Skeletal muscle satellite cell (primary cell): ENCODE measurements around the gene OGFOD2.

ENCODE experiments used
- H3K27me3 ChIP-seq: 2 replicates; pipeline ENCODE4 v1.7.0; 2013; ENCODE audit warnings: low read length; ENCODE audit not compliant: control insufficient read depth, insufficient read depth
- H3K36me3 ChIP-seq: 2 replicates; pipeline ENCODE4 v1.7.0; 2013; ENCODE audit warnings: mild to moderate bottlenecking, control low read depth, low read length; ENCODE audit not compliant: insufficient read depth
- H3K4me1 ChIP-seq: 2 replicates; pipeline ENCODE4 v1.7.0; 2013; ENCODE audit warnings: low read length; ENCODE audit not compliant: control insufficient read depth, insufficient read depth
- H3K4me2 ChIP-seq: 2 replicates; pipeline ENCODE4 v1.7.0; 2013; ENCODE audit warnings: mild to moderate bottlenecking, low read length
- H3K4me3 ChIP-seq: 2 replicates; pipeline ENCODE4 v1.7.0; 2013; ENCODE audit warnings: low read length
- H3K9ac ChIP-seq: 2 replicates; pipeline ENCODE4 v1.7.0; 2013; ENCODE audit warnings: mild to moderate bottlenecking, low read depth, low read length, moderate library complexity
- H3K9me3 ChIP-seq: replicated peaks from 2 replicates; pipeline ENCODE4 v1.7.0; 2013; ENCODE audit warnings: mild to moderate bottlenecking, control low read depth, low read length

The OGFOD2 gene

GRCh38 chr12:122979908-122980182 is 4.8 kb downstream of the OGFOD2 start:
- Histone ChIP-seq H3K9me3 (no peaks in the 10 kb centered on the region), H3K4me3 (peak overlapping the region; percentile 97), H3K4me2 (peak overlapping the region; percentile 98), H3K36me3 (peaks cover 26% of the 10 kb centered on the region), H3K4me1 (peaks cover 57% of the 10 kb centered on the region), H3K27me3 (no peaks in the 10 kb centered on the region), H3K9ac (peak overlapping the region; percentile 95)

DNA sequence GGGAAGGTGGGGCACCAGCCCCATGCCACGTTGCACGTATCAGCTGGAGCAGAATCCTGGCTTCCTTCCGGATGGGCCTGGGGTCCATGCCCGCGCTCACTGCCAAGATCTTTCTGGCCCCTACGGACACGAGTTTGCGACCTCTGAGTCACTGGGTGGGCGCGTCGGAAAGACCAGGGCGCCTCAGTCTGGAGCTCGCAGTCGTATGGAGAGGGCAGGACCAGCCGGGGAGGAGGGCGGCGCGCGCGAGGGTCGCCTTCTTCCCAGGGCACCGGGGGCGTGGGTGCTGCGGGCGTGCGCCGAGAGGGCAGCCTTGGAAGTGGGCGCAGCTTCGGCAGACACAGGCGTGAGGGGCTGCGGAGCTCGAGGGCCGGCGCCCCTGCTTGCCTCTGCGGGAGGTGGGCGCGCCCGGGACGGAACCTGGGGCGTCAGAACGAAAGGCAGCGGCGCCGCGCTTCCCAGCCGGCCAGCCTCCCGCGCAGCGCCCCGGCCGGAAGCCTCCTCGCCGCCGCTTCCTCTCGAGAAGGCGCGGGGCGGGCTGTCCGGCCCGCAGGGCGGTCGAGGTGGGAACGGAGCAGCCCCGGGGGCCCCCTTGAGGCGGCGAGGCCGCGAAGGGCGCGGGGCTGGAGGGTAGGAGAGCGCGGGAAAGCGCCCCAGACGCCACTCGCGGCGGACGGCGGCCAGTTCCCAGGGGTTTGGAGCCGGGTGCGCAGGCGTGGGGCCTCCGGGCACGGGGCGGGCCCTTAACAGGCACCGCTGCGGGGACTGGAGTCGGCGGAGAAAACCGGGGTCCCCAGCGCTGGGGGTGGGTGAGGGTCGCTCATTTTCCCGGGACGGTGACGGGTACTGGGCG is 5.4 kb downstream of the OGFOD2 start, which contains the start of gene ARL6IP4:
TSS of gene ARL6IP4 (plus strand) at position 499 of the 853 bp plus-strand sequence. CDS start 459 bp downstream, outside the sequence.
- no peaks in the 10 kb centered on the region for H3K9me3 ChIP-seq
- H3K4me2 ChIP-seq = peak within 1 kb of the TSS; percentile 98
- H3K9ac ChIP-seq = peak within 1 kb of the TSS; percentile 95
- no peaks in the 10 kb centered on the region for H3K27me3 ChIP-seq
- peak within 1 kb of the TSS; percentile 97 for H3K4me3 ChIP-seq
- H3K36me3 ChIP-seq = peaks cover 26% of the 10 kb centered on the region
- peaks cover 59% of the 10 kb centered on the region for H3K4me1 ChIP-seq

DNA sequence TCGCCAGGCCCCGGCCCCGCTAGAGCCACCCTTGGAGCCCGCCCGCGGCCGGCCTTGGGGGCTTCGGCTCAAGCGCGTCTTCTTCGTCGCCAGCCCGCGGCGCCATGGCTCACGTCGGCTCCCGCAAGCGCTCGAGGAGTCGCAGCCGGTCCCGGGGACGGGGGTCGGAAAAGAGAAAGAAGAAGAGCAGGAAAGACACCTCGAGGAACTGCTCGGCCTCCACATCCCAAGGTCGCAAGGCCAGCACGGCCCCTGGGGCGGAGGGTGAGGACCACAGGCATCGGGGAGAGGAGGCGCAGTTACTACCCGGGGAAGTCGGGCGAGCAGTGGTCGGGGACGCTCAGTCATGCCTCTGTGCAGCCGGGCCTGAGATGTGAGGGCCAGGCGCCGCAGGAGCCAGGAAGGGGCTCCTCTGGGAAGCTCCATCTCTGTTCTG is 6.0 kb downstream of the OGFOD2 start:
- H3K27me3 ChIP-seq = no peaks in the 10 kb centered on the region
- H3K4me3 ChIP-seq = peak overlapping the region; percentile 97
- H3K9ac ChIP-seq = peak overlapping the region; percentile 95
- peak overlapping the region; percentile 98 for H3K4me2 ChIP-seq
- peaks cover 26% of the 10 kb centered on the region for H3K36me3 ChIP-seq
- no peaks in the 10 kb centered on the region for H3K9me3 ChIP-seq
- H3K4me1 ChIP-seq = peaks cover 55% of the 10 kb centered on the region

DNA sequence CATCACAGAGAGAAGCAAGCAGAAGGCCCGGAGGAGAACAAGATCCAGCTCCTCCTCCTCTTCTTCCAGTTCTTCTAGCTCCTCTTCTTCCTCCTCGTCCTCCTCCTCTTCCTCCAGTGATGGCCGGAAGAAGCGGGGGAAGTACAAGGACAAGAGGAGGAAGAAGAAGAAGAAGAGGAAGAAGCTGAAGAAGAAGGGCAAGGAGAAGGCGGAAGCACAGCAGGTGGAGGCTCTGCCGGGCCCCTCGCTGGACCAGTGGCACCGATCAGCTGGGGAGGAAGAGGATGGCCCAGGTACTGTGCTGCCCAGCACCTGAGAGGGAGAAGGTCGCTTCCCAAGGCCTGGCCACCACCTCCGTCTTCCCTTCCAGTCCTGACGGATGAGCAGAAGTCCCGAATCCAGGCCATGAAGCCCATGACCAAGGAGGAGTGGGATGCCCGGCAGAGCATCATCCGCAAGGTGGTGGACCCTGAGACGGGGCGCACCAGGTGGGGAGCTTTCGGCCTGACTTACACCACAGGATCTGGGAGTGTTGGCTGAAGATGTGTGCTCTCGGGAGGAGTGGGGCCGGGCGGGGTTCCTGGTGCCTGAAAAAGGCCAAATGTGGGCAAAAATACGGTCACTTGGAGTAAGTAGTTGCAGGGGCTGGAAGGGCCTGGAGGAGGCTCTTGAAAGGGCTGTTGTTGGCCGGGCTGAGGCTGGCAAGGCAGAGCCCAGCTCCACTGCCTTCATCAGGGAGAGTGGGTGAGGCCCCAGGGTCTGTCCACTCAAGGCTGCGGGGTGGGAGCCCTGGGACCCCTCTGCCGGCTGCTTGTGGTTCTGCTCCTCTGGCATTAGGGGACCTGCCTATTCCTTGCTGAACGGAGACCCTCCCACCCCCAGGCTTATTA is 6.8 kb downstream of the OGFOD2 start:
- no peaks in the 10 kb centered on the region for H3K27me3 ChIP-seq
- H3K36me3 ChIP-seq = peaks cover 26% of the 10 kb centered on the region
- peaks cover 48% of the 10 kb centered on the region for H3K4me1 ChIP-seq

GRCh38 chr12:122982477-122982815 is 7.4 kb downstream of the OGFOD2 start:
- H3K9ac ChIP-seq = peak overlapping the region; percentile 95
- H3K27me3 ChIP-seq = no peaks in the 10 kb centered on the region
- no peaks in the 10 kb centered on the region for H3K9me3 ChIP-seq
- peaks cover 31% of the 10 kb centered on the region for H3K36me3 ChIP-seq
- H3K4me1 ChIP-seq = peaks cover 48% of the 10 kb centered on the region
- H3K4me2 ChIP-seq = peak overlapping the region; percentile 98
- peak overlapping the region; percentile 97 for H3K4me3 ChIP-seq

More for the DNA sequence above, 6.8 kb downstream of the OGFOD2 start:
- H3K9ac ChIP-seq = peak overlapping the region; percentile 95
- H3K9me3 ChIP-seq = no peaks in the 10 kb centered on the region
- peak overlapping the region; percentile 98 for H3K4me2 ChIP-seq
- peak overlapping the region; percentile 97 for H3K4me3 ChIP-seq

DNA sequence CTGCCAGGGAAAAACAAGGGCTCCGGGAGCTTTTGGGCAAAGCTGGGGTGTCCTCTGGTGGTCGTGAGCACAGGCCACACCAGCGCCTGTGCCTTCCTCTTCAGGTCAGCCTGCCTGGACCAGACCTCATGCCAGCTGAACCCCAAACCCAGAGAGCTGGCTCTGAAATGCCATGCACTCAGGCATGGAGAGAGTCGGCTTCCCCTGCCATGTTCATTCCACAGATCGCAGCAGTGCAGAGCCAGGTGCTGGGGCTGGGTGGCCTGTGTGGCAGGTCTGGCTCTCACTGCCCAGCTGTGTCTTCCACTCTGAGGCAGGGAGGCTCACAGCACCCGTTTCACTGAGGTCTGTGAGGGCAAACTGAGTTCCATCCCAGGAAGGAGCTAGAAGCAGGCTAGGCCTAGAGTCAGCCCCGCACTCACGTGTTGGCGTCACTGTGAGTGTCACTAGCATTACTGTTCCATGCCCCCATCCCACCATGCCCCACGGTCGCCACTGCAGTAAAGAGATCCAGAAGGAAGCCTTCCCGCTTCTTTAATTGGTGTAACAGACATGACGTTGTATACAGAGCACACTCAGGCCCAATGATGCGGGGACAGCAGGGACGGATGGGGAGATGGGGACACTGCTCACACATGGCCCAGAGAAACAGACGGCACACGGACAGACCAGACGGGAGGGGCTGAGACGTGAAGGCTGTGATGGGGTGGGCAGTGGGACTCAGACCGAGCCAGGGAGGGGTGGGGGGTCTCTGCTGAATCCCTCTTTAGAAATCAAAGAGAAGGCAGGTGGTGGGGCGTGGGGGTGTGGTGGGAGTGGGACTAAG is 8.1 kb downstream of the OGFOD2 start:
- Histone ChIP-seq H3K27me3 (no peaks in the 10 kb centered on the region), H3K9ac (peak overlapping the region; percentile 95), H3K36me3 (peaks cover 37% of the 10 kb centered on the region), H3K4me3 (peak overlapping the region; percentile 97), H3K9me3 (no peaks in the 10 kb centered on the region), H3K4me2 (peak overlapping the region; percentile 98), H3K4me1 (peaks cover 48% of the 10 kb centered on the region)

DNA sequence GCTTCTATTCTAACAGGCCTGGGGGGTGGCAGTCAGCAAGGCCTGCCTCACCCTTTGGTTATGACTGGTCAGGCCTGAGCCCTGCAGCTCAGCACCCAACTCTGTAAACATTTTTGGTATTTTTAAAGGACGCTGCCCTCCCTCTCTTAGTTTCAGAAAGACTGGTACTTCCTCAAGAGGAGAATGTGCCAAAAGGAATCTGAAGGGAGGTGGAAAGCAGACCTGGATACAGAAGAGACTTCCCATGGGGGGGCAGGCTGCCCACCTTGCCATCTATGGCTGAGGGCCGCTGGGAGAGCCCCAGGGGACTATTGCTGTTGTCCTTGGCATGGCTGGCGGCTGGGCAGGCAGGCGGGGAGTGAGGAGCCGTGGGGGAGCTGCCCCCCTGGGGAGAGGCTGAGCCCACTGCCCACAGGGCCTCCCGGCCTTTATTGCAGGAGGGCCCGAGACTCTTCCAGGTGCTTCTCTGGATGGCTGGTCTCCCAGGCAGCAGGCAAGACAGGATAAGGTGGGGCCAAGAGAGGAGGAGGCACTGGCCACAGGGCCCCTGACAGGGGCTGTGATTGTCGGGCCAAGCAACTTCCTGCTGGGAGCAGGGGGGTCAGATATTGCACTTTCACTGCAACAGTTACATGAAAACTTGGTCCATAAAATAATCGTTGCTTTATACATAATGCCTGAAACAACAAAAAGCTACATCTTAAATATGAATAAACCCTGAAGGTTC is 8.9 kb downstream of the OGFOD2 start:
- Histone ChIP-seq H3K4me2 (peak overlapping the region; percentile 63), H3K9ac (peak overlapping the region; percentile 45), H3K4me3 (no peak overlapping the region), H3K27me3 (no peaks in the 10 kb centered on the region), H3K9me3 (no peaks in the 10 kb centered on the region), H3K36me3 (peaks cover 31% of the 10 kb centered on the region), H3K4me1 (peaks cover 47% of the 10 kb centered on the region)

- H3K27me3 ChIP-seq = no peaks in the 10 kb centered on the region
- no peak overlapping the region for H3K4me3 ChIP-seq
- peak overlapping the region; percentile 63 for H3K4me2 ChIP-seq
- H3K9me3 ChIP-seq = no peaks in the 10 kb centered on the region
- peaks cover 28% of the 10 kb centered on the region for H3K36me3 ChIP-seq
- peak overlapping the region; percentile 45 for H3K9ac ChIP-seq
- H3K4me1 ChIP-seq = peaks cover 38% of the 10 kb centered on the region
These were observed 9.7 kb downstream of the OGFOD2 start for GRCh38 chr12:122984612-122985337.

GRCh38 chr12:122985338-122986257 is 10.6 kb downstream of the OGFOD2 start:
- H3K4me2 ChIP-seq = no peak overlapping the region
- H3K4me3 ChIP-seq = no peak overlapping the region
- H3K4me1 ChIP-seq = peaks cover 36% of the 10 kb centered on the region
- H3K9ac ChIP-seq = no peak overlapping the region
- H3K9me3 ChIP-seq = no peaks in the 10 kb centered on the region
- H3K36me3 ChIP-seq = peaks cover 28% of the 10 kb centered on the region
- H3K27me3 ChIP-seq = no peaks in the 10 kb centered on the region
